ENCODE results near the gene HCRTR1. TPM values are rescaled to one million over a fixed set of nuclear protein-coding genes. Genes with fewer than 3 reads are reported as not detected.

HCRTR1 gene
- total RNA-seq = not detected in 2 replicates

GRCh38 chr1:31617218-31617915 lies at the start of gene HCRTR1:
HCRTR1 (plus strand) TSS chr1:31617689; CDS start chr1:31619193, 1,504 bp downstream.

GRCh38 chr1:31576201-31576669 lies 41.3 kb upstream of the HCRTR1 start, which contains the start of gene TINAGL1:
TINAGL1 (plus strand) TSS chr1:31576515; CDS start chr1:31577149, 634 bp downstream.

GRCh38 chr1:31644560-31645273 lies 27.2 kb downstream of the HCRTR1 start, which contains the start of gene PEF1:
PEF1 (minus strand) TSS chr1:31644876; CDS start chr1:31644864, 12 bp downstream.

Other genes starting within 250 kb of the HCRTR1 start
- 126 and 155 TPM in 2 replicates for gene FABP3, start 244.6 kb upstream of the HCRTR1 start, total RNA-seq
- gene SERINC2, start 204.5 kb upstream of the HCRTR1 start, total RNA-seq = 49.3 and 54.5 TPM in 2 replicates
- gene TINAGL1, start 41.2 kb upstream of the HCRTR1 start, total RNA-seq = 22.9 and 24.2 TPM in 2 replicates
- gene PEF1, start 27.2 kb downstream of the HCRTR1 start, total RNA-seq = 88.4 and 98.3 TPM in 2 replicates
- gene COL16A1, start 86.3 kb downstream of the HCRTR1 start, total RNA-seq = 11.0 and 20.9 TPM in 2 replicates
- 2.5 and 5.2 TPM in 2 replicates for gene ADGRB2, start 146.7 kb downstream of the HCRTR1 start, total RNA-seq
- gene SPOCD1, start 198.3 kb downstream of the HCRTR1 start, total RNA-seq = 39.0 and 47.0 TPM in 2 replicates